Hypothalamus (tissue), 51 donors: ENCODE data around the gene PIGO.

Experiments used
- DNase-seq, 51 donors: peaks; one replicate each; lab custom pipeline; 2025; lab: John Stamatoyannopoulos, UW

PIGO gene

GRCh38 chr9:35096035-35096849, at the start of gene PIGO:
TSS of gene PIGO (minus strand) at chr9:35096591. CDS start at chr9:35095565, 1,026 bp downstream.
- DNase-seq = peak in 50 of 51 donors; percentile 37 to 92 (median 78)

DNA sequence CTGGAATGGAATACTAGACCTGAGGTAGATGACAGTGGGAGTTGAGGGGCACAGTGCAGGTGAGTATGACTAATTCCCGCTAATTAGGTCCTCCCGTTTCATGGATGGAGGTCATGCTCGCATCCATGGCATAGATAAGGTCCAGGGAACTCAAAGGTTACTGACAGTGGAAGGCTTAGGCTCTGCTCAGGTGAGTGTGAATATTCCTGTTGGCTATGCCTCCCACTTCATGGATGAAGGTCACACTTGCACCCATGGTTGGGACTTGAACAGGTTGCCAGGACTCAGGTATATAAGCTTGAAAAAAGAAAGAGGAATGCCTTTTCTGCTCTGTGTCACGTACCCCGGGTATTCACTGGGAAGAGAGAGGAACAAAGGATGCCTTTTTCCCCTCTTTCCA, 45.6 kb upstream of the PIGO start:
- no peak for DNase-seq

DNA sequence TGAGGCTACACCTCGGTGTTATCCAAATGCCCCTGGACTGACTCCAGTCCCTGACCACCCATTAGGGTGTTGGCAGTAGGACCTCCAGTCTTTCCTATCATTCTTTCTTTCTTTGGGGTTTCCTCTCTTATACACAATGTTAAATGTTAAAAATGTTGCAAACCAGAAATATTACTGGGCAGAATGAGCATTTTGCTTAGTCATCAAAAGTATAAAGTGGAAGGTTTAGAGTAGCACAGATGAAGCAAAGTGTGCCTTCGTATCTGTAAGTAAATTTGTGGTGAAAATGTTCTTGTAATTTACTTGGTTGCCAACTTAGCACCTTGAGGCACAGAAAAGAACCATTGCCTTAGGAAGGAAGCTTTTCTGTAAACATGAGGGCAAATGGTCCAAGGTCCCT, 43.7 kb upstream of the PIGO start:
- no peak for DNase-seq

- no peak for DNase-seq
Measured at GRCh38 chr9:35136866-35137265, 40.5 kb upstream of the PIGO start.

DNA sequence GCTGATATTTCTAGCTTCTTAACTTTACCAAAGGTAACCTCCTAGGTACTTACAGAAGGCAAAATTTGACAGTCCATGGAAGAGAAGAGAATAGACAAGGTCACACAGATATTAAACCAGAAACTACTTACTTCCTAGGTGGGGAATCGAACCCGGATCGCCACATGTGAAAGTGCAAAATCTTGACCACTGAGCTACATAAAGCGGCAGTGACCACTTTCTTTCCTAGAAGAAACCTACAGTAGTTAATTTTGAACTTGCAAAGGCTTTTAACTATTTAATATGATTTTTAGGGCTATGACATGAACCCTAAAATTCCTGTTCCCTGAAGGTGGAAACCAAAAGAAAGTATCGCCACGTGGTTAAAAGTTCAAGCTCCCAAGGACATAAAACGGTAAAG, 39.6 kb upstream of the PIGO start:
- no peak for DNase-seq

- DNase-seq = no peak
Measured at GRCh38 chr9:35134920-35135319, 38.5 kb upstream of the PIGO start.

DNA sequence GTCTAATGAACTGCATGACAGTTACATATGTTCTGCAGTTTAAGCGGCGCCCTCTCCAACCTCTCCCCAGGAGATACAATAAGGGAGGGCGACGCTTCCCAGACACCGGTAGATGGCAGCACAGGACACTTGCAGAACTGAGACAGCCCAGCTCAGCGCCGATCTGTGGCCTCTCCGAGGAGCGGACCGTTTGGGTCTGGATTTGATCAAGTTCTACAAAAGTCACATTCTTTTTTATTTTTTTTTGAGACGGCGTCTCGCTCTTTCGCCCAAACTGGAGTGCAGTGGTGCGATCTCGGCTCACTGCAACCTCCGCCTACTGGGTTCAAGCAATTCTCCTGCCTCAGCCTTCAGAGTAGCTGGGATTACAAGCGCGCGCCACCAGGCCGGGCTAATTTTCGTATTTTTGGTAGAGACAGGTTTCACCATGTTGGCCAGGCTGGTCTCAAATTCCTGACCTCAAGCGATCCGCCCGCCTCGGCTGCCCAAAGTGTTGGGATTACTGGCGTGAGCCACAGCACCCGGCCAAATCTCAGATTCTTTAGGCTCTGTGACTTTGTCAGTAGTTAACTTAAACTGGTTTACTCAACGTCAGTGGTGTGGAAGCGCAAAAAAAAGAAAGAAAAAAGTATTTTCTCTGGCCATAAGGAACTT, 20.6 kb upstream of the PIGO start:
- DNase-seq = peak in 49 of 51 donors; percentile 39 to 92 (median 79)

DNA sequence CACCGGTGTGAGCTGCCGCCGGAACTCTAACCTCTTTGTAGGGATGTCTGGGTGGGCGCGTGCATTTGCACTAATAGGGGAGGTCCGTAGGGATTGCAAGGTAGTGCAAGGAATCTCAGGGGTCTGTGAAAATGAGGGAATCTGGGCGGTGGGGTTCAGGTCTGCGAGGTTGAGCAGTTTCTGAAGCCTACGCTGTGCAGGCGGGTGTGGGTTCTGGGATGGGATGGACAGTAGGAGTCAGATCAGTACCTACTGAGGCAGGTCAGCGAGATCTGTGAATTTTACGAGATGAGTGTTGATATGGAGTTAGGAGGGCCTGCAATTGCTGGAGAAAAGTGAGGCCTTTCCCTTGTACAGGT, 20.1 kb upstream of the PIGO start:
- DNase-seq = peak in 3 of 51 donors; percentile 43 to 56 (median 52)

DNA sequence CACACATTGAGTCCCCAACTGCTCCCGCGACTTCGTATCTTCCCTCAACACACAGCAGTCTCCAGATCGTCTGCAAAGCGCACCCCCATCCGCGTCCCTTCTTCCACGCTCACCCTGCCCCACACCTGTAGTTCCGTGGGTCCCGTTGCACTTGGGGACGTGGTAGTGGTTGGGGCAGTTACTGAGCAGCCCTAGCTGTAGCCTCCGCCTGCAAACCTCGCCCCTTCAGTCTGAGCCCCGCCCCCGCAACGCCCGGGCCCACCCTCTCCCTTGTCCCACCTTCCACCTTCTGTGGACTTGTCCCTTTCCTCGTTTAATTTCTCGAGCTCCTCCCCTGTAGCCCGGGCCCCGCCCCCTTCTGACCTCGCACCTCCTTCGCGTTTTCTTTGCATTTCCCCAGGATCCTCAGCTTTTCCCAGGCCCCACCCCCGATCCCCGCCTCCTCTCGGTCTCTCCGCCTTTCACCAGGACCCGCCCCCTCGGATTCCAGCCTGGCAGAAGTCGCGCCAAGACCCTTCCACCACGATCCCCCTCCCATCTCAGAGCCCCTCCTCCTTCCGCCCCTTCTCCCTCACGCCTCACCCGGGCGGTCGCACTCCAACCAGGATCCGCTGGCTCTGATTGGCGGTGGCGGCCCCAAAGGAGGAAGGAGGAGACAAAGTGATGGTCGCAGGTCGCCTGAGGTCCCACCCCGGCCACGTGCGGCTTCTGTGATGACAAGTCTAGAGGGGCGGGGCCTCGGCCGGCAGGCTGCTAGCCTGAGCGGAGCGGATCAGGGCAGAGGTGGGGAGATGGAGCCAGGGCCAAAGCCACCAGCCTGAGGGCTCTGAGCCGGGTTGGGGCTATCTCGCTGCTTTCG, 19.5 kb upstream of the PIGO start, which contains the start of gene ATOSB:
TSS of gene ATOSB (minus strand) at position 183 of the 859 bp plus-strand sequence. CDS start 7,588 bp downstream, outside the sequence.
- peak; percentile 27 to 98 (median 88) for DNase-seq

GRCh38 chr9:35114840-35115628, 18.6 kb upstream of the PIGO start:
- DNase-seq = peak in 29 of 51 donors; percentile 5 to 52 (median 28)

- DNase-seq = peak in 43 of 51 donors; percentile 20 to 91 (median 65)
Measured at GRCh38 chr9:35114113-35114839, 17.9 kb upstream of the PIGO start.

- peak in 12 of 51 donors; percentile 10 to 54 (median 36) for DNase-seq
Measured at GRCh38 chr9:35112257-35113020, 16.0 kb upstream of the PIGO start.

DNA sequence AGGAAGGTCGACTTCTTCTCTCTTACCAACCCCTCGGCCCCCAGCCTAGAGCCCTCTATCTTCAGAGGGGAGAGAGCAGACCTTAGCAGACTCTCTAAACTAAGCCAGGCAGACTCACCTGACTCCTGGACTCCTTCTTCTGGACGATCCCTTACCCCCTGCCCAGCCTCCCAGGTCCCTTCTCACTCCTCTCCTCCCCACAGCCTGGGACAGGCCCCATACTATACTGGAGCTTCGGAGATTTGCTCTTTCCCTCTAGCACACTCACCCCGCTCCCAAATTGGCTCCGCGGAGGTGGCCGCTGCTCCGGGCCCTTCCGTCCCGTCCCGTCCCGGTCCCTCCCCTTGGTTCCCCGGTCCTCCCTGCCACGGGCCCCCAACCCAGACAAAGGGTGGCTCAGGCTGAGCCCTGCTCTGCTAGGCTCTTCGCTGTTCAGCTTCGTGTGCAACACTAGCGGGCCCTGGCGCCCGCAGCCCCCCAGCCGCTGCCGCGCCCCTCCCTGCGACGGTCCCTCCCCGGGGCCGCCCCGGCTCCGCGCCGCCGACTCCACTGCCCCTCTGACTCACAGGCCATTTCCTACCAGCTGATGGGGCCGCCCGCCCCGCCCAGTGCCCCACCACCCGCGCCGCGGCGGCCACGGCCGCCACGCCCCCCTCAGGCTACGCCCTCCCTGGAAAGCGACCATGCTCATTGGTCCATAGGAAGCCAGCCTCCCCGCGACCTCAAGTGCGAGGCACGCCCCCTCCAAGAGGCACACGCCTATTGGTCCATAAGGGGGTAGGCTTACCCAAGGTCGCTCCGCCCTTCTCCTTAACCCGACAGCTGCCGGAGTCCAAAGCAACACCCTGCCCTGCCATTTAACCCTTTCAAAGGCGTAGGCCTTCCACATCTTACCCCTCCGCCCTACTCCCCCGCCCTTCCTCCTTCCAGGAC, 14.9 kb upstream of the PIGO start:
- DNase-seq = peak; percentile 61 to 99 (median 97)

DNA sequence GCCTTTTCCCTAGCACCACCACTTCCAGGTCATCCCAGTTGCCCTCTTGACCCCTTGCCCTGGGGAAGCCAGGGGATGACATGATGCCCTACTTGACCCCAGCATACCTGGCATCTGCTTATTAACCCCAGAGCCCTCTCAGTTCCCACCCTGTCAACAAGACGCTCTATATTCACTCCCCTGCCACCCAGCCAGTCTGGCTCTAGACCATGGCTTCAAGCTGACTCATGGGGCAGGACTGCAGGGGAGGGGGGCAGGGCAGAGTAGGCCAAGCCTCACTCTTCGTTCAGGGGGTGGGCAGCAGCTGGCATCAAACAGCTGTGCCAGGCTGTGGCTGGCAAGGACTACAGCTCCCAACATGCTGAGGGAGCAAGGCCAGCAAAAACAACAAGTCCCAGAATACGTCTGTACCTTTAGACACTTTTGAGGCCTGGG, 14.0 kb upstream of the PIGO start:
- DNase-seq = peak in 40 of 51 donors; percentile 3 to 87 (median 58)

GRCh38 chr9:35108946-35109575, 12.7 kb upstream of the PIGO start:
- DNase-seq = no peak

DNA sequence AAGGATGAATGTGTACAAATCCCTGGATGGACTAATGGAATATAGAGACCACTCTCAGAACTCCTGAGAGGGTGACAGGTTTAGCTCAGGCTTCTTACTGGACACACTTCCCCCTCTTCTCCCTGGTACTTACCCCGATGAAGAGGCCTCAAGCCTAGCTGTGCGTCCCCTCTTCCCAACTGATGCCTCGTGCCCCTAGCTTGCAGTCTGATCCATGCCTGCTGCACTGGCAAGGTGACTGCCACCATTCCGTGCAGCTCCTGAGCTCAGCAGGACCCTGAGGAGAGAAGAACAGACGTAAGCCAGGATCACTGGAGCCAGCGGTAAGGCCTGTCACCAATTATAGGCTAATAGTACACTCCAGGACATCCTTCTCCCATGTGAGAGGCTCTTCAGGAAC, 12.1 kb upstream of the PIGO start:
- no peak for DNase-seq
